WERI-Rb-1 (cell line): Measurements from ENCODE around the gene TRMT61A.

Source experiments
- DNase-seq: peaks from one replicate; pipeline ENCODE4 v3.0.0-alpha.2; 2020
- H3K27ac ChIP-seq: fragments of 250-450 bp; sonication (Bioruptor Pico); 2 replicates; pipeline ENCODE4 v1.5.1; 2020; ENCODE audit warnings: mild to moderate bottlenecking, moderate library complexity
- H3K27me3 ChIP-seq: fragments of 250-450 bp; sonication (Bioruptor Pico); 2 replicates; pipeline ENCODE4 v1.5.1; 2021; ENCODE audit warnings: mild to moderate bottlenecking, low read depth, moderate library complexity; ENCODE audit not compliant: insufficient read depth, severe bottlenecking
- H3K36me3 ChIP-seq: fragments of 250-450 bp; sonication (Bioruptor Pico); 2 replicates; pipeline ENCODE4 v1.5.1; 2020; ENCODE audit warnings: mild to moderate bottlenecking, moderate library complexity
- H3K4me3 ChIP-seq: 2 replicates; pipeline ENCODE4 v1.5.1; 2011; ENCODE audit warnings: low read depth, mild to moderate bottlenecking, control low read depth, low read length
- H3K9me3 ChIP-seq: fragments of 250-450 bp; sonication (Bioruptor Pico); 2 replicates; pipeline ENCODE4 v1.5.1; 2021; ENCODE audit warnings: mild to moderate bottlenecking, moderate library complexity; ENCODE audit not compliant: severe bottlenecking
- TF ChIP-seq, protein P1 (sequence below): IDR thresholded peaks from 2 replicates; pipeline ENCODE4 v1.5.1; 2011; ENCODE audit warnings: low read depth, mild to moderate bottlenecking, control low read depth, inconsistent platforms, low read length

TRMT61A gene

DNA sequence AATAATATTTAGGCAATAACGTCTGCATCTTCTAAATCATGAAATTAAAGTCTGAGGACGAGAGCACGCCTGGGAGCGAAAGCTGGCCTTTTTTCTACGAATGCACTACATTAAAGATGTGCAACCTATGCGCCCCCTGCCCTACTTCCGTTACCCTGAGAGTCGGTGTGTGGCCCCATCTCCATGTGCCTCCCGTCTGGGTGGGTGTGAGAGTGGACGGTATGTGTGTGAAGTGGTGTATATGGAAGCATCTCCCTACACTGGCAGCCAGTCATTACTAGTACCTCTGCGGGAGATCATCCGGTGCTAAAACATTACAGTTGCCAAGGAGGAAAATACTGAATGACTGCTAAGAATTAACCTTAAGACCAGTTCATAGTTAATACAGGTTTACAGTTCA lies 25.7 kb upstream of the TRMT61A start:
- Histone ChIP-seq H3K4me3 (no peak overlapping the region), H3K36me3 (peaks cover 44% of the 10 kb centered on the region), H3K9me3 (no peaks in the 10 kb centered on the region), H3K27me3 (no peaks in the 10 kb centered on the region), H3K27ac (no peak overlapping the region)
- TF ChIP-seq, protein P1, sequence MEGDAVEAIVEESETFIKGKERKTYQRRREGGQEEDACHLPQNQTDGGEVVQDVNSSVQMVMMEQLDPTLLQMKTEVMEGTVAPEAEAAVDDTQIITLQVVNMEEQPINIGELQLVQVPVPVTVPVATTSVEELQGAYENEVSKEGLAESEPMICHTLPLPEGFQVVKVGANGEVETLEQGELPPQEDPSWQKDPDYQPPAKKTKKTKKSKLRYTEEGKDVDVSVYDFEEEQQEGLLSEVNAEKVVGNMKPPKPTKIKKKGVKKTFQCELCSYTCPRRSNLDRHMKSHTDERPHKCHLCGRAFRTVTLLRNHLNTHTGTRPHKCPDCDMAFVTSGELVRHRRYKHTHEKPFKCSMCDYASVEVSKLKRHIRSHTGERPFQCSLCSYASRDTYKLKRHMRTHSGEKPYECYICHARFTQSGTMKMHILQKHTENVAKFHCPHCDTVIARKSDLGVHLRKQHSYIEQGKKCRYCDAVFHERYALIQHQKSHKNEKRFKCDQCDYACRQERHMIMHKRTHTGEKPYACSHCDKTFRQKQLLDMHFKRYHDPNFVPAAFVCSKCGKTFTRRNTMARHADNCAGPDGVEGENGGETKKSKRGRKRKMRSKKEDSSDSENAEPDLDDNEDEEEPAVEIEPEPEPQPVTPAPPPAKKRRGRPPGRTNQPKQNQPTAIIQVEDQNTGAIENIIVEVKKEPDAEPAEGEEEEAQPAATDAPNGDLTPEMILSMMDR = no peak
- no peak for DNase-seq

DNA sequence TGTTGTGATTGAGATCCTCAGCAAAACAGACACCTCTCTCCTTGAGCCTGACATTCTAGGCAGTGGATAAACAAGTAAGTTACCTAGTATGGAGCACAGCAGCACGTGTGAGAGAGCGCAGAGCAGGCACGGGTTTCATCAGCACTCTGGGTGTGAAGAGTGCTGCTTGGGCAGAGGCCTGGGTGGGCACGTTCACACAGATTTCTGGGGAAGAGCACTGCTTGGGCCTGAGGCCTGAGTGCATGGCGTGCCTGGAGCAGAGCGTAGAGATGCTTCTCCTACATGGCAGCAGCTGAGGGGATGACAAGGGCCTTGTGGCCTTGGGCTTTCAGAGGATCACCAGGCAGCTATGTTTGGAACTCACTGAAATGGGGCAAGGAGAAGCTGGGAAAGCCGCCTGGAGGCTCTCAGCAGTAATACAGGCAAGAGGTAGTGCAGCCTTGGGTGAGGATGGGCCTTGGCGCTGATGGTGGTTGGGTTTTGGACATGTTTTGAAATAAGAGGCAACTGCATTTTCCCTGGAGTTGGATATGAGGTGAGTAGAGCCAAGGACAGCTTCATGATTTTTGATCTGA lies 23.9 kb upstream of the TRMT61A start:
- DNase-seq = no peak
- Histone ChIP-seq H3K9me3 (no peaks in the 10 kb centered on the region), H3K4me3 (no peak overlapping the region), H3K36me3 (peaks cover 37% of the 10 kb centered on the region), H3K27me3 (no peaks in the 10 kb centered on the region), H3K27ac (no peak overlapping the region)
- TF ChIP-seq, protein P1 = peak; percentile 30; the same call in 1 of the 2 replicates

DNA sequence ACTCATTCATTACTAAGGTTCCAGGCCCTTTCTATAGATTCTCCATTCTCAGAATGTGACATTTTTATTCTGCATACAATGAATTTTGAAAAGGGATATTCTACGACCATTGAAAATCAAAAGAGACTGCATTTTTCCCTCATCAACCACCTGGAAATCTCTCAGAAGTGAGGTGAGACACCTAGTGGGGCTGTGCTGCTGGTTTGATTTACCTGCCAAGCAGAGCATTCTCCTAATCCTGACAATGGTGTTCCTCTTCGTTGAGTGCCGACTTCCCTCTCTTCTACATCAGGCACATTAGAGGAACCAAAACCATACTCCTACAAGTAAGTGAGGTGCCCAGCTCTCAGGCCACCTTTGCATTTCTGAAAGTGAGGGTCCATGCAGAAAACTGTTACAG lies 21.2 kb upstream of the TRMT61A start:
- no peaks in the 10 kb centered on the region for H3K9me3 ChIP-seq
- DNase-seq = no peak
- H3K36me3 ChIP-seq = peaks cover 25% of the 10 kb centered on the region
- TF ChIP-seq, protein P1 = no peak
- no peak overlapping the region for H3K4me3 ChIP-seq
- no peaks in the 10 kb centered on the region for H3K27me3 ChIP-seq
- H3K27ac ChIP-seq = no peak overlapping the region

DNA sequence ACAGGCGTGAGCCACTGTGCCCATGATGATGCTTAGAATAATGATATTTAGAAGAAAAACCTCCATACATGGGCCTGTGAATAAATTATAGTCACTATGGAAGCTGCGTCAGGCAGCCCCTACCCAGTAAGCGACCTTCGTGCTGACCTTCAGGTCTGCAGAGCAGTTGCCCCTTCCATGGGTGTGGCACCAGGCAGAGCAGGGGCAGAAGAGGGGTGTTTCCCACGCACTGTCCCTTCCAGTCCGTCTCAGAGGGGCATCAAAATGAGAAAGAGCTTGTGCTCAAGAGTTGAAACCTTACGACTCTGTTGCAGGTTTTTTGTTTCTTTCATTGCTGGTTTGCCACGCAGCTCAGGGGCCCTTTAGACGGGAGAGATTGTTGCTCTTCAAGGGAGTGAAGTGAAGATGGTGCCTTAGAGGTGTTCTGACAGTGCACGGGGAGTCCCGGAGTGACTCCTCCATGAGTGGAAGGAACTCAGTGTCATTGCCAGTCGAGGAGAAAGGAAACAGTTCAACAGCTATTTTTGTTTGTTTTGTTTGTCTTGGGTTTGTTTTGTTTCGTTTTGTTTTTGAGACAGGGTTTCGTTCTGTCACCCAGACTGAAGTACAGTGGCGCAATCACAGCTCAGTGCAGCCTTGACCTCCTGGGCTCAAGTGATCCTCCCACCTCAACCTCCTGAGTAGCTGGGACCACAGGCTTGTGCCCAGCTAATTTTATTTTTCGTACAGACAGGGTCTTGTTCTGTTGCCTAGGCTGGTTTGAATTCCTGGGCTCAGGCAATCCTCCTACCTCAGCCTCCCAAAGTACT lies 20.3 kb upstream of the TRMT61A start:
- DNase-seq = no peak
- peaks cover 16% of the 10 kb centered on the region for H3K36me3 ChIP-seq
- H3K27me3 ChIP-seq = no peaks in the 10 kb centered on the region
- no peak overlapping the region for H3K4me3 ChIP-seq
- no peak overlapping the region for H3K27ac ChIP-seq
- TF ChIP-seq, protein P1 = no peak
- no peaks in the 10 kb centered on the region for H3K9me3 ChIP-seq

DNA sequence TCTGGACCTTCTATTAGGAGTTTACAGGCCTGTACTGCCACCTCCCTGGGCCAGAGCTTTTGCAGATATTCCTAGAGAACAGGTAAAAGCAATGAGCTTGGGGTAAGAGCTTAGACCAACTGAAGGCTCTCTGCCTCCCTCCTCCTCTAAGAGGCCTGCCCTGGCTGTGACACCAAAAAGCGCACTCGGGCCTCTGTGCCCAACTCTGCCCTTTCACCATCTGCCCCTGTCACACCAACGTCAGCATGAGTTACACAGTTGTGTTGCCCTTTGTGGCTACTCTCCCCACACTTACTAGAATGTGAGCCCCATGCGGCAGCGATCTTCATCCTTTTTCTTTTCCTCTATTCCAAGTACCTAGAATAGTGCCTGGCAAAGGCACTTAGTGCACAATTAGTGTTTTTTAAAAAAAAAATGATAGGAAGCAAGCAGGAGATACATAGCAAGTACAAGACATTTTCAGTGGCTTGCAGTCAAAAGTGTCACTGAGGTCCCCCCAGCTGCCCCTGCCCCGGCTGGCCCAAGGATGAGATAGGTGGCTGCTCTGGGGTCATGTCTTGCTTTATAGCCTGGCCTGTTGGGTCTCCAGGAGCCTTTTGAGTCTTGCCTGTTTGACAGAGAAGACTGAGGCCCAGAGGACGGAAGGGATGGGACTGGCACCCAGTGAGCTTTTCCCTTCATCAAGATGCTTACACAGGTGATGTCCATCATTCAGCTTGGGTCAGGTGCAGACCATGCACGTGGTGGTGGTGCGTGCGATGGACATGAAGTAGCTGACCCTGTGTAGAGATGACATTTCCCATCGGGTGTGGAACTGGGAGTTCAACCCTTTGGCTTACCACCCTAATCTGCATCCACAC lies 18.9 kb upstream of the TRMT61A start:
- H3K9me3 ChIP-seq = no peaks in the 10 kb centered on the region
- TF ChIP-seq, protein P1 = no peak
- no peak overlapping the region for H3K27ac ChIP-seq
- H3K4me3 ChIP-seq = no peak overlapping the region
- H3K36me3 ChIP-seq = peaks cover 5% of the 10 kb centered on the region
- no peak for DNase-seq
- H3K27me3 ChIP-seq = no peaks in the 10 kb centered on the region
